ENCODE data around the gene TBC1D4.
A peak's percentile ranks its signal among the peaks of the same experiment; 100 is the strongest.

TBC1D4 gene, protein sequence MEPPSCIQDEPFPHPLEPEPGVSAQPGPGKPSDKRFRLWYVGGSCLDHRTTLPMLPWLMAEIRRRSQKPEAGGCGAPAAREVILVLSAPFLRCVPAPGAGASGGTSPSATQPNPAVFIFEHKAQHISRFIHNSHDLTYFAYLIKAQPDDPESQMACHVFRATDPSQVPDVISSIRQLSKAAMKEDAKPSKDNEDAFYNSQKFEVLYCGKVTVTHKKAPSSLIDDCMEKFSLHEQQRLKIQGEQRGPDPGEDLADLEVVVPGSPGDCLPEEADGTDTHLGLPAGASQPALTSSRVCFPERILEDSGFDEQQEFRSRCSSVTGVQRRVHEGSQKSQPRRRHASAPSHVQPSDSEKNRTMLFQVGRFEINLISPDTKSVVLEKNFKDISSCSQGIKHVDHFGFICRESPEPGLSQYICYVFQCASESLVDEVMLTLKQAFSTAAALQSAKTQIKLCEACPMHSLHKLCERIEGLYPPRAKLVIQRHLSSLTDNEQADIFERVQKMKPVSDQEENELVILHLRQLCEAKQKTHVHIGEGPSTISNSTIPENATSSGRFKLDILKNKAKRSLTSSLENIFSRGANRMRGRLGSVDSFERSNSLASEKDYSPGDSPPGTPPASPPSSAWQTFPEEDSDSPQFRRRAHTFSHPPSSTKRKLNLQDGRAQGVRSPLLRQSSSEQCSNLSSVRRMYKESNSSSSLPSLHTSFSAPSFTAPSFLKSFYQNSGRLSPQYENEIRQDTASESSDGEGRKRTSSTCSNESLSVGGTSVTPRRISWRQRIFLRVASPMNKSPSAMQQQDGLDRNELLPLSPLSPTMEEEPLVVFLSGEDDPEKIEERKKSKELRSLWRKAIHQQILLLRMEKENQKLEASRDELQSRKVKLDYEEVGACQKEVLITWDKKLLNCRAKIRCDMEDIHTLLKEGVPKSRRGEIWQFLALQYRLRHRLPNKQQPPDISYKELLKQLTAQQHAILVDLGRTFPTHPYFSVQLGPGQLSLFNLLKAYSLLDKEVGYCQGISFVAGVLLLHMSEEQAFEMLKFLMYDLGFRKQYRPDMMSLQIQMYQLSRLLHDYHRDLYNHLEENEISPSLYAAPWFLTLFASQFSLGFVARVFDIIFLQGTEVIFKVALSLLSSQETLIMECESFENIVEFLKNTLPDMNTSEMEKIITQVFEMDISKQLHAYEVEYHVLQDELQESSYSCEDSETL (N-terminal part only)

DNA sequence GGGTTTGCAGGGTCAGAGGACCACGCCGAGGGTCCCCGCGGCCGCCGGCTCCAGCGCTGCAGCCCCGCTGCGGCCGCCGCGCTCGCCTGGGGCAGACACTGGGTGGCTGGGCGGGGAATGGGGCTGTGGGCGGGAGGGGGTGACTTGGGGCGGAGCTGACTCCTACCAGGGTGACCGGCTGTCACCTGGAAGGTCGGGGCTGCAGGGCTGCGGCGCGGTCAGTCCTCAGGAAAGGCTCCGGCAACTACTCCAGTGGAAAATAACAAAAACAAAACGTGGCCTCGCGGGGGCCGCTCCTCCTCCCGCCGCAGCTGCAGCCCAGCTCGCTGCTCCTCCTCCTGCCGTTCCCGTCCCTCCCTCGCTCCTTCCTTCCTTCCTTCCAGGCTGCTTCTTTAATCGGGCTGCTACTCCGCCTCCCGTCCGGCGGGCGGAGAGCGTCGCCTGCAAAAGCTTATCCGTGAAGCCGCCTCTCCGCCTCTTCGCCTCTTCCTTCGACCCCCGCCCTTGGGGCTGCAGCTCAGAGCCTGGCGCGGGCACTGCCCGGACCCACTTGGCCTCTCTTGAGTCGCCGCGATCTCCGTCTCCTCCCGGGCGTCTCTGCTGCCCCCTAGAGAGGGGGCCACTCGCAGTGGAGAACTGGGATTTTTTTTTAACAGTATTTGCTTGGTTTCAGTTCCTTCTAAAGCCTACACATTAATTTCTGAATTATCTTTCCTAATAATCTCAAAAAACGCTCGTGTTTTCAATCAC is at the start of gene TBC1D4:
TSS of gene TBC1D4 (minus strand) at position 100 of the 750 bp plus-strand sequence. CDS start 402 bp downstream, outside the sequence.
- DNase-seq = peak; percentile 94

GRCh38 chr13:75530549-75530961 is 48.6 kb upstream of the TBC1D4 start:
- DNase-seq = no peak

DNA sequence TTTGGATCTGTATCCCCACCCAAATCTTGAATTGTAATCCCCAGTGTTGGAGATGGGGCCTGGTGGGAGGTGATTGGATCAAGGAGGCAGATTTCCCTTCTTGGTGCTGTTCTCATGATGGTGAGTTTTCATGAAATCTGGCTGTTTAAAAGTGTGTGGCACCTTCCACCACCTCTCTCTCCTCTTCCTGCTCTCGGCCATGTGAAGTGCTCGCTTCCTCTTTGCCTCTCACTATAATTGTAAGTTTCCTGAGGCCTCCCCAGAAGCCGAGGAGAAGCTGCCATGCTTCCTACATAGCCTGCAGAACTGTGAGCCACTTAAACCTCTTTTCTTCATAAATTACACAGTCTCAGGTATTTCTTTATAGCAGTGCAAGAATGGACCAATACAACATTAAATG is 40.0 kb upstream of the TBC1D4 start:
- no peak for DNase-seq

GRCh38 chr13:75518439-75519088 is 36.6 kb upstream of the TBC1D4 start:
- DNase-seq = no peak

DNA sequence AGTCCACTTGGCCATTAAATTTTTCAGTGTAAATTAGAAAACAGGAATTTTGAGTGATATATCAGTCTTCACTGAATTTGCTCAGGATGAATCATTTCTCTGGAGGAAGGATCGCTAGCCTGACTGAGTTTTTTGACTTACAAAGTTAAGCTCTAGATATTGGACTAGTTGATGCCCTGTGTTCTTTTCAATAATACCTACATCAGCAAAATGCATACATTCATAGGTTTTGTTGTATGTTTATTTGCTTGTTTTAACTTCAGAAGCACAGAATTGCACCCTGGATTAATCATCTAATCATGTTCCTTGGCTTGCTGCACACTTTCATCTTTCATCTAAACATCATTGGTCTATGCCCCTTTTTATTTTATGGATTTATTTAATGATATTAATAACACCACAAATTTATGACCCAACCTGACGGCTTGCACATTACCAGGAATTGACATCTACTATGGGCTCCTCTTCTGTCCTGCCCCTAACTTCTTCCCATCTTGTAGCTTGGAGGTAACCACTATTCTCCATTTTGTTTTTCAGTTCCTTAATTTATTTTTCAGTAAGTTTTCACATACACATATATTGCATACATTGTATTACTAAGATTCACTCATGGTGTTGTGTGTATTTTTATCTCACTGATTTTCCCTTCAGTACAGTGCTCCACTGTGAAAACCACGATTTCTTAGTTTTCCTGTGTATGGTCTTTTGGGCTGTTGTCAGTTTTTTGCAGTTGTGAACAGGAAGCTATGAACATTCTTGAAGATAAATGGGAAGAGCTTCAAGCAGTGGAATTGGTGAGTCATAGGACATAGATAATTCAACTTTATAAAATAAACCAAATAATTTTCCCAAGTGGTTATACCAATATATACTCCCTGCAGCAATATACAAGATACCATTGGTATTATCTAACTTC is 32.4 kb upstream of the TBC1D4 start:
- DNase-seq = no peak

- no peak for DNase-seq
Observed at GRCh38 chr13:75513271-75513670, 31.3 kb upstream of the TBC1D4 start.

DNA sequence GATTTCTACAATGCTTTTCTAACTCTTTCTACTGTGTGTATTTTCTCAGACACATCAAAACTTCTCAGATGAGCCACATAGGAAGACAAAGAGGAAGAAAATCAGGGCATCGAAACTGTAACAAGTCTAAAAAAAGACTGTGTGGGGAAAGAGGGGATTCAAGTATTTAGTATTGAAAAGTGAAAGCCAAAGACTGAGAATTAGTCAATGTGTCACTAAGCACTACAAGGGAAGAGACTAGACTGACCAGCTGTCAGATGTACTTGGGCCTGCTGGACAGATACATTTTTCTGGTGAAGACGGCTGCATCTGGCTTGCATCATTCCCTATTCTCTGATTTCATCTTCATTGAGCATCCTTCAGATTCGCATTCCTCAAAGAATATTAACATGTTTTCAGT is 30.3 kb upstream of the TBC1D4 start:
- DNase-seq = no peak

DNA sequence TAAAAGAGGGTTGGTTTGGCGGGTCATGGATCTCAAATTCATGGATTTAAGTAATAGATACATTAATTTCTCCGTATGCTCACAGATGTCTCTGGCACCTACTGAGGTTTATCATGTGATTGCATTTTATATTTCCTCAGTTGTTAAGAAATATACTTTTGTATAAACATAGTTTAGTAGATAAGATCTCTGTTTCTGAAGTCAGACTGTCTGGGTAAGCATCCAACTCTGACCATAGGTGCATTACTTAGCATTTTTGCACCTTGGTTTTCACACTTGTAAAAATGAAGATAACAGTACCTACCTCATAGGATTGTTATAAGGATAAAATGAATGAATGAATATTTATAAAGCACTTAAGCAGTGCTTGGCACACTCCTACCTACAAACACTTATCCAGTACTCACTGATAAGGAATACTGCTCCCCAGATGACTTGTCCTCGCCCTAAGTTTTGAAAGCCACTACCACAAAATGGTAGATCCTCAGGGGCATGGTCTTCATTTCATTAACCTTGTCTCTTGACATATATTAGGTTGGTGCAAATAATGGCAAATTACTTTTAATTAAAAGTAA is 29.2 kb upstream of the TBC1D4 start:
- DNase-seq = no peak

DNA sequence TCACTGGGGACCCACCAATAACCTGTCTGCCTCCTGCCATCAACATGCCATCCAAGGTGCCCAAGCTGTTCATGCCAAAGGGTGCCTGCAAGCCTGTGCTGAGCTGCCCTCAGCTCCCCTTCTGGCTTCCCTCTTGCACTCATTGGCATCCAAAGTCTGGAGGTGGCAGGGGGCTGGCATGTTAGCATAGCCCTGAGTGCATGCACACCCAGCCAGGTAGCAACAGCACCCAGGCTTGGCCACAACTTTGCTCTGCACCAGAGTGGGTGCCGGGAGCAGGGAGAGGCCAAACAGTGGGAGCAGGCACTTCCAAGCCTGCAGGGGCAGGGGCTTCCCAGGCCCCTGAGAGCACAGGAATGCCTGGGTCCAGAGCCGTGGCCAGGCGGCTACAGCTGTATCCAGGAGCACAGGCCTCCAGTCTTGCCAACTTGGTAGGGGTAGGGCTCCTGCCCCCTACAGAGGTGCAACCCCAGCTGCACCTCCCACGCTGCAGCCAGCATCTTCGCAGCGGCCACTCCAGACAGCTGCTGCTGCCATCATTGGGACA is 26.1 kb upstream of the TBC1D4 start:
- DNase-seq = no peak

GRCh38 chr13:75507027-75508001 is 25.3 kb upstream of the TBC1D4 start:
- DNase-seq = no peak

- no peak for DNase-seq
Observed at GRCh38 chr13:75506018-75506417, 24.0 kb upstream of the TBC1D4 start.

DNA sequence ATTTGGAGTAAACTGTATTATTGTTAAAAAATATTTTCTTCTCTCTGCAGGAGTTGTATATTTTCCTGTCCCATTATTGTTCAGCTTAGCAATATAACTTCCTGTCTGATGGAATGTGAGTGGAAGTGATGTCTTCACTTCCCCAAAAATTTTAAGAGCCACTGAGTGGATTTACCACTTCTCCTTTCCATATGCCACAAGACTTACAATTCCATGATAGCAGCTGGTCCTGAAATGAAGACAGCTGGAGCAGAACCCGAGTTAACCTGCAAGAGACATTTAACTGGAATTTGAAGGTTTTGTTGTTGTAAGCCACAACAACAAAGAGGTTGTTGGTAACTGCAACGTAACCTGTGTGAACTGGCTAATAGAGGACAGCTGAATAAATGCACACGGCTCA is 23.4 kb upstream of the TBC1D4 start:
- no peak for DNase-seq

- DNase-seq = no peak
Observed at GRCh38 chr13:75495938-75496337, 14.0 kb upstream of the TBC1D4 start.

DNA sequence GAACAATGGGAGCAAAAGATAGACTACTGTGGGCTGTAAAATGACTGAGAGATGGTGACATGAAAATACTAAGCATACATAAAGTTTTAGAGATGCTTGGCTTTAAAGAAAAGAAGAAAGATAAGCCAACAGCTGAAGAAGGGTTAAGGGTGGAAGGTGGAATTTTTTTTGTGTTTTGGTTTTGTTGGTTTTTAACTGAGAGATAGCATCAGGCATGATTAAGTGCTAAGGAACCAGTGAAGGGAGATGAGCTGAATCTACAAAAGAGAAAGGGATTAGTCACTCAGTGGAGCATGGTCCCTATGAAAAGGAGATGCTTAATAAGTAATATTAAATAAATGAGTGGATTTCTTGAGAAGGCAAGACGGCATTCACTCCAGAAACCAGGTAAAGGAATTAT is 12.5 kb upstream of the TBC1D4 start:
- DNase-seq = no peak

GRCh38 chr13:75493156-75493555 is 11.2 kb upstream of the TBC1D4 start:
- DNase-seq = no peak

- DNase-seq = no peak
Observed at GRCh38 chr13:75492389-75492788, 10.4 kb upstream of the TBC1D4 start.

DNA sequence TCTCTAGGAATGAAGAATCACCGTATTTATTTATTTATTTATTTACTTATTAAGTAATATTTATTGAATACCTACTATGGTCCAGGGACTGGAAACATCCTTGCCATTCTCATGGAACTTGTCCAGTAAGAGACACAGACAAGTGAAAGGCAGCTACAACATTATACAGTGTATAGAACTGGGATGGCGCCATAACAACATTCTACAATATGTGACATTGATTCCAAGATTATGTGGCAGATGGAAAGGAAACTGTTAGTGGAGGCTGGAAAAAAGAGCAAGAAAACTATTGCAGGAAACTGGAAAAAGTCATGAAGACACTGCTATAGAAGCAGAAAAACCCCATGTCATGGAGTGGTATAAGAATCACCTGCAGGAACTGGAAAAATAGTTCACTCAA is 9.4 kb upstream of the TBC1D4 start:
- DNase-seq = no peak

DNA sequence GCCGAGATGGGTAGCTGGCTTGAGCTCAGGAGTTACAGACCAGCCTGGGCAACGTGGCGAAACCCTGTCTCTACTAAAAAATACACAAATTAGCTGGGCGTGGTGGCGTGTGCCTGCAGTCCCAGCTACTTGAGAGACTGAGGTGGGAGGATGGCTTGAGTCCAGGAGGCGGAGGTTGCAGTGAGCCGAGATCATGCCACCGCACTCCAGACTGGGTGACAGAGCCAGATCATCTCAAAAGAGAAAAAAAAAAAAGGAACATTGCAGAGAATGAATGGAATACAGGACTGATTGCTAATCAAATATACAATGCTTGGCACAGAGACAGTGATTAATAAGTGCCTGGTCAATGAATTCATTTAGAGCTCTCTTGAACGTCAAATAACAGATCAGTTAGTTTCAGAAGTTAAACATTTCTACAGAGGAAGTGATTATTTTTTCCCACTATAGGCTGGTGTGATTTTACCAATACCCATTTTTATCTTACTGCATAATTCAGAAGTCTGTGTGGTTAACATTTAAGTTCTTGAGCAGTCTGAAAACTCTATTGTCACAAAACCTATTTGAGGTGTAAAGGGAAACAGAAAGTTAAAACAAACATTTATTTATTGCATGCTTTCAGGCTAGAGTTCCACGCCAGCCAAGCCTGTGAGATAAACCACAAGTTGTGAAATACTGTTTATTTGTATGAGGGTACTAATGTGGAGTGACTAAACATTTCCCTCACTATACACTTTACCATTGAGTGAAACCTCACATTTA is 7.7 kb upstream of the TBC1D4 start:
- DNase-seq = no peak
